Activated T-cell treated with anti-CD3 and anti-CD28 coated beads, Interleukin-2, amount 50 U/mL, for 24 hours (primary cell): ENCODE results near the gene FAM107A.
A peak's percentile ranks its signal among the peaks of the same experiment; 100 is the strongest.

ENCODE experiments used
- DNase-seq: peaks from one replicate; pipeline ENCODE4 v3.0.0-alpha.2; 2020
- H3K27ac Mint-ChIP-seq: 2 replicates; pipeline ENCODE4 v1.8.0; 2020; ENCODE audit warnings: mild to moderate bottlenecking, mixed read lengths
- H3K27me3 Mint-ChIP-seq: 2 replicates; pipeline ENCODE4 v1.8.0; 2020; ENCODE audit warnings: mixed read lengths
- H3K36me3 Mint-ChIP-seq: 2 replicates; pipeline ENCODE4 v1.8.0; 2020; ENCODE audit warnings: low read depth, mixed read lengths
- H3K4me1 Mint-ChIP-seq: 2 replicates; pipeline ENCODE4 v1.8.0; 2020; ENCODE audit warnings: low read depth, mixed read lengths
- H3K4me3 Mint-ChIP-seq: 2 replicates; pipeline ENCODE4 v1.8.0; 2020; ENCODE audit warnings: mild to moderate bottlenecking, moderate library complexity, mixed read lengths
- H3K9me3 Mint-ChIP-seq: 2 replicates; pipeline ENCODE4 v1.8.0; 2020; ENCODE audit warnings: mixed read lengths

The FAM107A gene

DNA sequence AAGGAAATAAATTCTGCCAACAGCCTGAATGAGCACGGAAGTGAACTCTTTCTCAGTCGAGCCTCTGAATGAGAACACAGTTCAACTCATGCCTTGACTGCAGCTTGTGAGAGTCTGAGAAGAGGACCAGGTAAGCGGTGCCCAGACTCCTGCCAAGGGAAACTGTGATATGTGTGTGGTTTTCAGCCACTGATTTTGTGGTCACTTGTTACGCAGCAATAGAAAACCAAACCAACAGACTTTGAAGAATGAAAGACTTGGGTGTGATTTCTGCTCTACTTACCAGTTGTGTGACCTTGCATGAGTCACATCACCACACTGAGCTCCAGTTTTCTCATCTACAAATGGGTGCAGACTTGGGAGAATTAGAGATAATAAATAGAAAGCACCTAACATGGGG, 30.6 kb upstream of the FAM107A start:
- H3K36me3 Mint-ChIP-seq: no peaks in the 10 kb centered on the region
- H3K4me1 Mint-ChIP-seq: peaks cover 3% of the 10 kb centered on the region
- peaks cover 24% of the 10 kb centered on the region for H3K27me3 Mint-ChIP-seq
- H3K27ac Mint-ChIP-seq: no peak overlapping the region
- no peak for DNase-seq
- H3K4me3 Mint-ChIP-seq: no peak overlapping the region
- H3K9me3 Mint-ChIP-seq: no peaks in the 10 kb centered on the region

DNA sequence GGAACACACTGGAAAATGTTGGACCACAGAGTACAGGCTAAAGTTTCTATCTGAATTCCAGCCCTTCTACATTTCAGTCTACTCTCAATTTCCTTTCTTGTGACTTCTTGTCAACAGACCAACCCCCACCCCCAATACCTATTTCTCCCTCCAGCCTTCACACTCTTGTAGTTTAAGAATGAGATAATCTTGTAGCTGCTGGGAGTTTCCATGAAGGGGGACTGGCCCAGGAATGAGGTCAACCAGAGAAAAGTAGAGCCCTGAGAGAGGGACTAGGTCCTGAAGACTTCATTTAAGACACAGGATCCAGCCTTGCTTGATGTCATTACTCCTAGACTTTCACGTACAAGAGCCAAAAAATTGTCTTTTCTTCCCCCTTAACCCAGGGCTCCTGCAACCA, 29.5 kb upstream of the FAM107A start:
- DNase-seq: no peak
- no peaks in the 10 kb centered on the region for H3K9me3 Mint-ChIP-seq
- peaks cover 3% of the 10 kb centered on the region for H3K4me1 Mint-ChIP-seq
- no peak overlapping the region for H3K27ac Mint-ChIP-seq
- no peaks in the 10 kb centered on the region for H3K36me3 Mint-ChIP-seq
- no peak overlapping the region for H3K4me3 Mint-ChIP-seq
- peaks cover 33% of the 10 kb centered on the region for H3K27me3 Mint-ChIP-seq

DNA sequence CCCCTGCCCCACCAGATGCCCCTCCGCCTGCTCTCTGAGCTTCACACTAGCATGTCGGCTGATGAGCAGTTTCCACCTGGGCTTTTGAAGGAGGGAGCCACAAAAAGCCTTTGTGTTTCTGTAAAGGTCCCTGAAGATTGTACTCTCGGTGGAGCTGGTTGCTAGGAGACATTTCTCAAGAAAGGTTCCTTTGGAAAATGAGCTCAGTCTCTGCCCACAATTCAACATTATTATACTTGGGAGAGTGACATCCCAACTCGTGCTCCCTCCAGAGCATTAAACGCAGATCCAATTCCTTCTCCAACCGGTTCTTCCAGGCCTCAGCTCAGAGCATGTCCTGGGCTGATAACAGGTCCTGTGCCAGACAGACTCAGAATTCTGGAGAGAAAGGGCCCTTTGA, 26.8 kb upstream of the FAM107A start:
- DNase-seq: no peak
- Mint-ChIP-seq H3K9me3 (no peaks in the 10 kb centered on the region), H3K27me3 (peaks cover 37% of the 10 kb centered on the region), H3K4me3 (no peak overlapping the region), H3K36me3 (no peaks in the 10 kb centered on the region), H3K27ac (no peak overlapping the region), H3K4me1 (peaks cover 3% of the 10 kb centered on the region)

DNA sequence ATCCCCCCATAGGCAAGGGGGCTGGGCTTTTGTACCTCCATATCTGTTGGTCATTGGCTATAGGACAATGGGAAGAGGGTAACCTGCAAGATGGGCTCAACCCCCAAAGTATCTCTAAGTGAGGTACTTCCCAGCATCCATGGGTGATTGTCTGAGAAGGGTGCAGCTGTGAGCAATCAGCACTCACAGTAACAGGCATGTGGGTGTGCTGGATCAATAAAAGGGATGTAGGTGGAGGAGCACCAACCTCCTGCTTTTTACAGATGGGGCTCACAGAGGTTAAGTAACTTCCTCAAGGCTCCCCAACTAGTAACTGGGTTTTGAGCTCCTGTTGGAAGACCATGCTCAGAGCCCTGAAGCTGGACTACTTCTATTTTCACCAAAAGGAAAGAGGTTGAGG, 26.4 kb upstream of the FAM107A start:
- Mint-ChIP-seq H3K27me3 (peaks cover 37% of the 10 kb centered on the region), H3K9me3 (no peaks in the 10 kb centered on the region), H3K36me3 (no peaks in the 10 kb centered on the region), H3K4me3 (no peak overlapping the region), H3K27ac (no peak overlapping the region), H3K4me1 (peaks cover 3% of the 10 kb centered on the region)
- no peak for DNase-seq

DNA sequence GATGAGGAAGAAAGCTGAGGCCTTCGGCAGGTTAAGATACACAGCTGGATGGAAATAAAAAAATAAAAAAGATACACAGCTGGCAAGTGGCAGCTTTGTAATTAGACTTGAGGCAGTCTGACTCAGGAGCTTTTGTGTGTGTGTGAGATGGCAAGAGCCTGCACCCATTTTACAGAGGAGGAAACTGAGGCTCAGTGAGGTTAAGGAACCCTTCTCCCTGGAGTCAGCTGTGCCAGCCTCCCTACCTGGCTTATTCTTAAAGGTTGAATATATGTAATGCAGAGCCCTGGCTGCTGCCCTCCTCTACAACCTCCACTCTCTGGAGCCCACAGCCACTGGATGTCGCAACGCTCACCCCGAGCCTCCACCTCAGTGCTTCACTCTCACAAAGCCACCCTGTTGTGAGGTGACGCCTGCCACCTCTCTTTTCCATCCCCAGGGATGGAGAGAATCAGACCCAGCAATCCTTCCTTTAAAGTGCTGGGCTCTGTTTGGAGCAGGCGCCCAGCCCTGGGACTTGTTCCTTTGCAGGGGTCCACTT, 20.6 kb upstream of the FAM107A start:
- H3K36me3 Mint-ChIP-seq: no peaks in the 10 kb centered on the region
- no peaks in the 10 kb centered on the region for H3K4me1 Mint-ChIP-seq
- H3K27ac Mint-ChIP-seq: no peak overlapping the region
- H3K4me3 Mint-ChIP-seq: no peak overlapping the region
- H3K27me3 Mint-ChIP-seq: peaks cover 22% of the 10 kb centered on the region
- H3K9me3 Mint-ChIP-seq: no peaks in the 10 kb centered on the region
- no peak for DNase-seq

DNA sequence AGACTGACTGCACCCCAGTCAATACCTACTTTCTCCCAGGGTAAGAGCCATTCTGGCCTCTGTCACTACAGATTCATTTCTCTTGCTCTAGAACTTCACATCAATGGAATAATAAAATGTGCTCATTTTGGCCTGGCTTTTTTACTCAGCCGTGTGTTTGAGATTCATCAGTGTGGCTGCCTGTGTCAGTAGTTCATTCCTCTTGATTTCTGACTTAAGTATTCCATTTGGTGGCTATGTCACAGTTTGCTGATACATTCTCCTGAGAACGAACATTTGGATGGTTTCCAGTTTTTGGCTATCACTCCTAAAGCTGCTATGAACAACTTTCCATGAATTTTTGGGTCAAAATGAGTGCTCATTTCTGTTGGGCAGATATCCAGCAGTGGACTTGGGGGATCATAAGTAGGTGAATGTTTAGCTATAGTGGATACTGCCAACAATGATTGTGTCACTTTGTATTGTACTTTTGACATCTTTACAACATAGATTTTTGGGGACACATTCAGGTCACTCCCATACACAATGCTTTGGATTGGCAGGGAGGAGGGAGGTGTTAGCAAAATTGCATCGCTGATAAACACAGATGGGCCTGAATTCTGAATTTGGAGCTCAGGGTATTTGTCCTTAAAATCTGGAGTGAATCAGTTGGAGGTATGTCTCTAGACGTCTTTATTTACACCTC, 19.8 kb upstream of the FAM107A start:
- no peak for DNase-seq
- Mint-ChIP-seq H3K4me1 (no peaks in the 10 kb centered on the region), H3K27me3 (peaks cover 17% of the 10 kb centered on the region), H3K4me3 (no peak overlapping the region), H3K36me3 (no peaks in the 10 kb centered on the region), H3K9me3 (no peaks in the 10 kb centered on the region), H3K27ac (no peak overlapping the region)

DNA sequence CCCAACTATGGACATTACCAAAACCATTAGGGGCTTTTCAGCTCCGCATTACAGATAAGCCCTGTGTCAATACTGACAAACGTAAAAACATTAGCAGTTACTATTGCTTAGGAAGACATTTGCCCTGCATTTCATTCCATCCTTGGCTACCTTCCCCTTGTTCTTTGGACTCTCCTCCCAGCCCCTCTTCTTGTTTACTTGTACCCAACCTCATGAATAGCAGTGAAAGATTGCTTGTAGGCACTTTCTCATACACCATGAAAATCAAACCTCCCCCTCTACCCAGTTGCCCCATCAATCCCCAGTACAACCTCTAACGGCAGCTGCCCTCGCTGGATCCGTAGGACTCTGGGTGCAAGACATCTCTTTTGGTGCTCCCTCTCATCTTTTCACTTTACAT, 16.9 kb upstream of the FAM107A start:
- H3K9me3 Mint-ChIP-seq: no peaks in the 10 kb centered on the region
- no peaks in the 10 kb centered on the region for H3K4me1 Mint-ChIP-seq
- DNase-seq: no peak
- no peaks in the 10 kb centered on the region for H3K36me3 Mint-ChIP-seq
- peaks cover 3% of the 10 kb centered on the region for H3K27me3 Mint-ChIP-seq
- no peak overlapping the region for H3K4me3 Mint-ChIP-seq
- no peak overlapping the region for H3K27ac Mint-ChIP-seq

DNA sequence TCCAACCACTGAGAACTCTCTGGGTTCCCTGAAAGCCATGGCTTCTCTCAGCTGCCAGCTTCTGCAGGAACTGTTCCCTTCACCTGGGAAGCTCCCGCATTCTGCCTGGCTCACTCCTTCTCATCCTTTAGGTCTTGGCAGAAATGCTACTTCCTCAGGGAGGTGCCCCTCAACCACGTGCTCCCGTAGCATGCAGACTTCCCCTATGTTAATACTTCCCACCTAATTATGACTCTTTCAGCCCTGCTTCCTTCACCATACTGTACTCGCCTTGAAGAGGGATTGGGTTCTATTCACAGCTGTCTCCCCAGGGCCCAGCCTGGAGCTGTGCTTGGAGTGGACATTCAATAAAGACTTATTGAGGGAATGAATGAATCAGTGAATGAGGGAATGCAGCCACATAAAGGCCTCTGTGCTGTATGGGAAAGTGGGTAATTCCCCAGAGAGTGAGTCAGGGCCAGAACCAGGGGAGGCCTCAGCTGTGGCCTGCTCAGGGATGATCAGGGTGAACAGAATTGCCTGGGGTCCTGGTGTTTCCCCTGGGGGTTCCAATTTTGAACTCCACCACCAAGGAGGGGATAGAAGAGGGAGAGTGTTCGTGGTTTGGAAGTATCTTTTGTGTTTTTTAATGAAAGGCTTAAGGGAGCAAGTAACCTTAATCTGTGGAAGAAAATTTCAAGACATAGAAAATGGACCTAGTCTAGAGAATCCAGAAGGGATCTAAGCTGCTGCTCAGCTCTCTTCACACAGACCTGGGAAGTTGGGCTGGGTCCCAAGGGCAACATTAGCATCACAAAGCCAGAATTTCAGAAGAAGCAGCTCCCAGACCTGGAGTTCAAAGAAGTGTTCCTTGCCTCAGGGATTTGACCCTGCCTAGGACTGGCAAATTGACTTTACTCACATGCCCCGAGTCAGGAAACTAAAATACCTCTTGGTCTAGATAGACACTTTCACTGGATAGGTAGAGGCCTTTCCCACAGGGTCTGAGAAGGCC, 14.6 kb upstream of the FAM107A start:
- Mint-ChIP-seq H3K9me3 (no peaks in the 10 kb centered on the region), H3K4me1 (no peaks in the 10 kb centered on the region), H3K36me3 (no peaks in the 10 kb centered on the region), H3K4me3 (no peak overlapping the region), H3K27me3 (peaks cover 25% of the 10 kb centered on the region), H3K27ac (no peak overlapping the region)
- no peak for DNase-seq

DNA sequence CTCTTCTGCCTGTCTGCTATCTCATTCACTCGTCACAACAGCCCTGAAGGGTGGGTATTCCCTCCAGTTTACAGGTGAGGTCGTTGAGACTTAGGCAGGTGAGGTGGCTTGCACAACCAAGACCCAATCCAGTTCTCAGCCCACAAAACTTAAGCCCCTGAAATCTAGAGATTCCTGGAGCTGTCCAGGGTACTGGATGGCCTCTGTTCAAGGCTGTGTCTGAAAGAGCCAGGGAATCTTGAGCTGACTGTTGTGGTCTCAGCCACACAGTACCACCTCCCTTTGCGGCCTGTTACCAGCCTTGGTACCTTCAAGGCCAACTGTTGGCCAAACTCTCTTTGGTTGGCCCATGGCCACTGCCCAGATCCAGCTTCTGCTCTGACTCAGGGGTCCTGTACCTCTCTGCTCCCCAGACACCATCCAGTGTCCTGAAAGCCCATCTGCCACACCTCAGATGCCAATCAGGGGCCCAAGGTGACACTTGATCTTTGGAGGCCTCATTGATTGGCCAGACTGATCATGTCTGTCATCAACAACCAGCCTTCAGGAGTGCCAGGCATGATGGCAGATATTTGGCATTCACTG, 10.9 kb upstream of the FAM107A start:
- no peak overlapping the region for H3K27ac Mint-ChIP-seq
- no peaks in the 10 kb centered on the region for H3K9me3 Mint-ChIP-seq
- DNase-seq: no peak
- H3K36me3 Mint-ChIP-seq: no peaks in the 10 kb centered on the region
- peaks cover 26% of the 10 kb centered on the region for H3K4me1 Mint-ChIP-seq
- no peak overlapping the region for H3K4me3 Mint-ChIP-seq
- peaks cover 53% of the 10 kb centered on the region for H3K27me3 Mint-ChIP-seq

DNA sequence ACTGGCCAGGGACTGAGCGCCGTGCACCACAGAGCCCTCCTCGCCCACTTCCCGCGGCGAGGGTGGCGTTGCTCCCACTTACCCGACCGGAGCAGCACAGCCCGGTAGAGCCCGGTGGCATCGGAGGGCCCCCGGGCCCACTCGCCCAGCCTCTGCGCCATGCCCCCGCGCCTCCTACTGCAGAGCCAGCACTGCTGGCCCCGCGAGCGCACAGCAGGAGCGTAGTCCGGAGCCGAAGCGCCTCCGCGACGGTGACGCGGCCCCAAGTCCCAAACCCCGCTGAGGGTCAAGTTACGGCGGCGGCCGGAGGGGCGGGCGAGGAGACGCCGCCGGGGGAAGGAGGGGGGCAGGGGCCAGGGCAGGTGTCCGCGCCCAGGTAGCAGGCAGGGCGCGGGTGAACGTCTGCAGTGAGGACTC, 9.6 kb upstream of the FAM107A start:
- DNase-seq: no peak
- Mint-ChIP-seq H3K36me3 (no peaks in the 10 kb centered on the region), H3K4me1 (peaks cover 26% of the 10 kb centered on the region), H3K27ac (no peak overlapping the region), H3K27me3 (peaks cover 59% of the 10 kb centered on the region), H3K9me3 (no peaks in the 10 kb centered on the region), H3K4me3 (no peak overlapping the region)

DNA sequence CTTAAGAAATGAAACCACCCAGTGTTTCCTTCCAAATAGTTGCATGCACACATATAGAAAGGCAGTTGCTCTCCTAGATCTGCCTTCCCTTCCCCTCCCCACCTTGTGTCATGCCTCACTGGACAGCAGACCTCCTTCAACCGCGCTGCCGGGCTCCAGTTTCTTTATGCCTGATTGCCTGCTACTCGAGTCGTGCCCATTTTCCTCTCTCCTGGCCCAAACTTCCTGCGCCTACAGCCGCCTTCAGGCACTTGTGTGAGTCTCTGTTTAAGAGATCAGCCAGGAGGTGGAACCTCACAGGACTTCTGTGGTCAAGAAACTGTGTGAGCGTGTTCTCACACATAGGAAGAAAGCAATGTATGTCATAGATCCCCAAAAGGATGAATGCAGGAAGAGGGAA, 8.8 kb upstream of the FAM107A start:
- DNase-seq: no peak
- no peaks in the 10 kb centered on the region for H3K9me3 Mint-ChIP-seq
- peak overlapping the region; percentile 81 for H3K4me3 Mint-ChIP-seq
- H3K27me3 Mint-ChIP-seq: peaks cover 61% of the 10 kb centered on the region
- H3K27ac Mint-ChIP-seq: no peak overlapping the region
- H3K4me1 Mint-ChIP-seq: peaks cover 26% of the 10 kb centered on the region
- H3K36me3 Mint-ChIP-seq: no peaks in the 10 kb centered on the region

DNA sequence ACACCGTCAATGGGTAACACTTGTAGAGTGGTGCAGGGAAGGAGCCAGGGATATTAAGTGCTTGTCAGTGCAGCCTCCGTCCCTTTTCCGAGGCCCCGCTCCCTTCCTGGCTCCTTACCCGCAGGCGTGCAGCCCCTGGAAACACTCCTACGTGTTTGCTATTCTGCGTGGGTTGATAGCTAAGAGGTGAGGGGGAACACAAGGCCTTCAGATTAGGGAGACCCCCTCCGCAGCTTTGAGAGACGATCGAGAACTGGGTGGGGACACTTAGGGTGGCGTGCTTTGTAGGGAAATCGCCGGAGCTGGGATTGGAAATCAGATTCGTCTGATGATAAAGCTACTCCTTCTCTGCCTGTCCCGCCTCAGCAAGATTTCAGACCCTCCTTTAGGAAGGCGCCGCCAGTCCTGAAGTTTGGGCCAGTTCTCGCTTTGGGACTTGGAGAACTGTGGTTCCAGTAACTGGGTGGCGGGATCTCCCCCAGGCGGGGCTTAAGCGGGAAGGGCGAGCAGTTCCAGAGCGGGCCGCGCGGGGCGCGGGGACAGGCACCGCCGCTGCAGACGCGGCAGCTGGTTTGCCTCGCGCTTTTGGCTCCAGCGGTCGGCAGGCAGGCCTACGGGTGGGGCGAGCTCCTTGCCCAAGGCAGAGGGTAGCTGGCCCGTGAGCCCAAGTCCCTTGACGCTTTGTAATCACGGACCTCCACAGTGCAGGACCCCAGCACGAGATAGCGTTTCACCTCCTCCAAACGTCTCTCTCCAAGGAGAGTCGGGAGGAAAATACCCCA, 8.0 kb upstream of the FAM107A start:
- H3K4me1 Mint-ChIP-seq: peaks cover 26% of the 10 kb centered on the region
- peak overlapping the region; percentile 81 for H3K4me3 Mint-ChIP-seq
- H3K9me3 Mint-ChIP-seq: no peaks in the 10 kb centered on the region
- peaks cover 61% of the 10 kb centered on the region for H3K27me3 Mint-ChIP-seq
- no peak overlapping the region for H3K27ac Mint-ChIP-seq
- peak; percentile 77 for DNase-seq
- H3K36me3 Mint-ChIP-seq: no peaks in the 10 kb centered on the region

DNA sequence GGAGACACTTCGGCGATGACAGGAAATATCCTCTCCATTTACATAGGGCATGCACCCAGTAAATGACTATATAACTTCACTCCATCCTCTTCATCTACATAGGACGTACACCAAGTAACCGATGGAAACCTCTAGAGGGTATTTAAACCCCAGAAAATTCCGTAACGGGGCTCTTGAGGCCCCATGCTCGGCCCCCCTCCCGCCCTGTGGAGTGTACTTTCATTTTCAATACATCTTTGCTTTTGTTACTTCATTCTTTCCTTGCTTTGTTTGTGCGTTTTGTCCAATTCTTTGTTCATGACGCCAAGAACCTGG, 7.5 kb upstream of the FAM107A start:
- Mint-ChIP-seq H3K9me3 (no peaks in the 10 kb centered on the region), H3K27me3 (peaks cover 61% of the 10 kb centered on the region), H3K36me3 (no peaks in the 10 kb centered on the region), H3K4me1 (peaks cover 26% of the 10 kb centered on the region), H3K27ac (no peak overlapping the region), H3K4me3 (peak overlapping the region; percentile 81)
- no peak for DNase-seq
